HepG2 (cell line): ENCODE measurements around the gene DRC7. TPM values are rescaled to one million over a fixed set of nuclear protein-coding genes. Genes with fewer than 3 reads are reported as not detected.
A peak's percentile ranks its signal among the peaks of the same experiment; 100 is the strongest.

Experiments used
- ARNT2 ChIP-seq: sonication (generic); formaldehyde crosslinking; IDR thresholded peaks from 2 replicates; pipeline ENCODE4 v1.8.0; 2022; ENCODE audit warnings: mild to moderate bottlenecking, low read depth, missing genetic modification reagents, moderate library complexity
- CBX1 ChIP-seq: IDR thresholded peaks from one replicate; pipeline ENCODE4 v1.6.1; 2016; ENCODE audit warnings: antibody characterized with exemption, low read depth
- GABPA ChIP-seq, 2 experiments: IDR thresholded peaks; 2 replicates each; pipeline ENCODE4 v1.6.1; 2011 to 2016; ENCODE audit warnings: low read depth in 2 of 2, low read length in 1 of 2, missing biosample characterization in 1 of 2, missing genetic modification characterization in 1 of 2
- HDAC2 ChIP-seq: sonication (generic); formaldehyde crosslinking; IDR thresholded peaks from 2 replicates; pipeline ENCODE4 v1.4.0; 2020; ENCODE audit warnings: missing genetic modification reagents
- HMG20A ChIP-seq: IDR thresholded peaks from 2 replicates; pipeline ENCODE4 v1.6.1; 2016; ENCODE audit warnings: borderline replicate concordance
- KAT8 ChIP-seq: IDR thresholded peaks from 2 replicates; pipeline ENCODE4 v1.6.1; 2016; ENCODE audit warnings: missing genetic modification reagents, missing compliant biosample characterization
- KLF16 ChIP-seq, 2 experiments: sonication (generic) in 1 of 2; formaldehyde crosslinking in 1 of 2; IDR thresholded peaks; 2 replicates each; pipeline versions ENCODE4 v1.6.1 to v1.8.0; 2016 to 2023; ENCODE audit warnings: missing genetic modification reagents in 2 of 2, missing compliant biosample characterization in 1 of 2
- KMT2A ChIP-seq: sonication (generic); formaldehyde crosslinking; IDR thresholded peaks from 2 replicates; pipeline ENCODE4 v1.4.0; 2020; ENCODE audit warnings: missing genetic modification reagents
- NFE2L2 ChIP-seq: fragments of 150-350 bp; IDR thresholded peaks from 2 replicates; pipeline ENCODE4 v1.6.1; 2014; ENCODE audit warnings: low read length
- NFIB ChIP-seq: sonication (generic); formaldehyde crosslinking; IDR thresholded peaks from 2 replicates; pipeline ENCODE4 v1.9.0; 2021; ENCODE audit warnings: missing genetic modification reagents, mild to moderate bottlenecking, borderline replicate concordance
- NONO ChIP-seq, 2 experiments: fragments of 450-650 bp in 1 of 2; sonication (generic) in 1 of 2; formaldehyde crosslinking in 1 of 2; IDR thresholded peaks in 1 of 2; conservative IDR thresholded peaks in 1 of 2; 2 replicates each; pipeline versions ENCODE4 v1.6.1 to v1.8.0; 2017 to 2022; ENCODE audit warnings: mild to moderate bottlenecking in 1 of 2, missing genetic modification reagents in 1 of 2, moderate library complexity in 1 of 2
- PHF5A ChIP-seq: IDR thresholded peaks from one replicate; pipeline ENCODE4 v1.6.1; 2018; ENCODE audit warnings: low read depth, missing genetic modification reagents; ENCODE audit not compliant: unreplicated experiment
- SAFB2 ChIP-seq: sonication (generic); formaldehyde crosslinking; IDR thresholded peaks from 2 replicates; pipeline ENCODE4 v1.5.1; 2020; ENCODE audit warnings: missing genetic modification reagents, low read depth, mild to moderate bottlenecking, borderline replicate concordance
- SP5 ChIP-seq: IDR thresholded peaks from 2 replicates; pipeline ENCODE4 v1.6.1; 2016; ENCODE audit warnings: low read depth, borderline replicate concordance
- TP53 ChIP-seq: sonication (generic); formaldehyde crosslinking; conservative IDR thresholded peaks from 2 replicates; pipeline ENCODE4 v1.4.0; 2020; ENCODE audit warnings: missing genetic modification reagents
- ZBTB3 ChIP-seq: sonication (generic); formaldehyde crosslinking; IDR thresholded peaks from 2 replicates; pipeline ENCODE4 v1.4.0; 2020; ENCODE audit warnings: low read depth, mild to moderate bottlenecking, moderate library complexity, missing genetic modification reagents, borderline replicate concordance
- ZNF10 ChIP-seq: sonication (generic); formaldehyde crosslinking; IDR thresholded peaks from 2 replicates; pipeline ENCODE4 v1.4.0; 2020; ENCODE audit warnings: mild to moderate bottlenecking, low read depth, missing genetic modification reagents, borderline replicate concordance
- ZNF232 ChIP-seq: sonication (generic); formaldehyde crosslinking; IDR thresholded peaks from 2 replicates; pipeline ENCODE4 v1.4.0; 2020; ENCODE audit warnings: missing genetic modification reagents, borderline replicate concordance
- ZNF24 ChIP-seq: fragments of 450-650 bp; IDR thresholded peaks from 2 replicates; pipeline ENCODE4 v1.6.1; 2017; ENCODE audit warnings: antibody characterized with exemption, mild to moderate bottlenecking
- ZNF335 ChIP-seq: sonication (generic); formaldehyde crosslinking; IDR thresholded peaks from 2 replicates; pipeline ENCODE4 v1.4.0; 2020; ENCODE audit warnings: missing genetic modification reagents
- ZNF674 ChIP-seq: sonication (generic); formaldehyde crosslinking; IDR thresholded peaks from 2 replicates; pipeline ENCODE4 v1.5.0; 2020; ENCODE audit warnings: low read depth, mild to moderate bottlenecking, missing genetic modification reagents
- ZNF790 ChIP-seq: sonication (generic); formaldehyde crosslinking; IDR thresholded peaks from 2 replicates; pipeline ENCODE4 v1.8.0; 2022; ENCODE audit warnings: missing genetic modification reagents, mild to moderate bottlenecking, borderline replicate concordance
- polyA plus RNA-seq, 8 experiments: library from polyadenylated mRNA; depleted of rRNA in 3 of 8; stranded (reverse) in 7 of 8; unstranded in 1 of 8; fragments of >200 nt; fragmentation: Illumina TruSeq in 4 of 8; extraction: Trizol in 4 of 8; gene quantifications; 2 replicates each; pipeline versions ENCODE4 v1.2.1 to v1.2.3, GENCODE V29; 2011 to 2016; ENCODE audit warnings: low read depth in 4 of 8, missing spikeins in 1 of 8, mixed read lengths in 1 of 8; ENCODE audit not compliant: insufficient read depth in 1 of 8
- total RNA-seq, 5 experiments: library from RNA; depleted of rRNA; stranded (reverse); fragments of >200 nt; fragmentation: Illumina TruSeq; extraction: Trizol; gene quantifications; 2 replicates each; pipeline ENCODE4 v1.2.3, GENCODE V29; 2016; ENCODE audit warnings: low read depth in 1 of 5
- TF ChIP-seq, protein P1 (sequence below): sonication (generic); formaldehyde crosslinking; IDR thresholded peaks from 2 replicates; pipeline ENCODE4 v1.4.0; 2020; ENCODE audit warnings: mild to moderate bottlenecking, missing genetic modification reagents
- TF ChIP-seq, protein P2 (sequence below): sonication (generic); formaldehyde crosslinking; IDR thresholded peaks from 2 replicates; pipeline ENCODE4 v1.4.0; 2020; ENCODE audit warnings: mild to moderate bottlenecking, low read depth, missing genetic modification reagents

The DRC7 gene
- total and polyA plus RNA-seq, 2 of the 13 experiments (the other 11 are each of a cell fraction or from before 2014, with no cell fraction given): 2.7 to 3.4 TPM

DNA sequence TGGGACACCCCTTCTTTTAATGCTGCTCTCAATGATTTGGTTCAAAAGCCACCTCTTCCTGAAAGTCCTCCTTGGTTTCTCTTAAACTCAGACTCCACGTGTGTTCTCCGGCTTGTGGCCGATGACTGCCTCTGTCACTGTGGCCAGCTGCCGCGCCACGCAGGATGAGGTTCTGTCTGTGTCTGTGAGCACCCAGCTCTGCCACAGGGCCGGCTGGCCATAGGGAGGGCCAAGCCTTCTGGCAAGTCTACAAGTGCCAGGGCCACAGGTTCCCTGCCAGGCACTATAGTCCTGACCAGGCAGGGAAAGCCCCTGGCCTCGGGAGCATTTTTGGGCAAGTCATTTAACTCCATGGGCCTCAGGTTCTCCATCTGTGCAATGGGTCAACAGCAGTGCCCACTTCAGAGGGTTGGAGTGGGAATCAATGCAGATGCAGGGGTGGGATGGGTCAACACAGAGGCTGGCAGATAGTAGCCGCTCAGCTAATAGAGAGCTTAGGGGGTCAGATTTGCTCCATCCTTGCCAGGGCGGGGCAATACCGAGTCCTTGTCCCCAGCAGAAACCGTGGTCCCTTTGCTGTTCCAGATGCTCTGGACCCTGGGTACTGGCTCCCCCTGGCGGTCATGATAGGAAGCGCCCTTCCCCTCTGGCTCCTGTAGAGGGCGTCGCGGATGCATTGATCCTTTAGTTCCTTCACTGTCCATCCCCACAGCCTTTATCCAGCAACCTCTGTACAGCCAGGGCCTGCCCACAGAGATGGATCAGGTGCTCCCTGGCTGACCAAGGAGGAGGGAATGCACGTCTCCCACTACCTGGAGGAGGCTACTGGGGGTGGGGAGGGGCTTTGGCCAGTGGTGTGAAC, 45.8 kb upstream of the DRC7 start (continued):
- TF ChIP-seq NFE2L2: no peak
- TF ChIP-seq, protein P1, sequence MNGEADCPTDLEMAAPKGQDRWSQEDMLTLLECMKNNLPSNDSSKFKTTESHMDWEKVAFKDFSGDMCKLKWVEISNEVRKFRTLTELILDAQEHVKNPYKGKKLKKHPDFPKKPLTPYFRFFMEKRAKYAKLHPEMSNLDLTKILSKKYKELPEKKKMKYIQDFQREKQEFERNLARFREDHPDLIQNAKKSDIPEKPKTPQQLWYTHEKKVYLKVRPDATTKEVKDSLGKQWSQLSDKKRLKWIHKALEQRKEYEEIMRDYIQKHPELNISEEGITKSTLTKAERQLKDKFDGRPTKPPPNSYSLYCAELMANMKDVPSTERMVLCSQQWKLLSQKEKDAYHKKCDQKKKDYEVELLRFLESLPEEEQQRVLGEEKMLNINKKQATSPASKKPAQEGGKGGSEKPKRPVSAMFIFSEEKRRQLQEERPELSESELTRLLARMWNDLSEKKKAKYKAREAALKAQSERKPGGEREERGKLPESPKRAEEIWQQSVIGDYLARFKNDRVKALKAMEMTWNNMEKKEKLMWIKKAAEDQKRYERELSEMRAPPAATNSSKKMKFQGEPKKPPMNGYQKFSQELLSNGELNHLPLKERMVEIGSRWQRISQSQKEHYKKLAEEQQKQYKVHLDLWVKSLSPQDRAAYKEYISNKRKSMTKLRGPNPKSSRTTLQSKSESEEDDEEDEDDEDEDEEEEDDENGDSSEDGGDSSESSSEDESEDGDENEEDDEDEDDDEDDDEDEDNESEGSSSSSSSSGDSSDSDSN (CRISPR knock-in tag): peak; percentile 48
- TF ChIP-seq KMT2A (CRISPR knock-in tag): peak; percentile 28; the same call in 1 of the 2 replicates
- TF ChIP-seq HMG20A: peak; percentile 39; the same call in 1 of the 2 replicates
- peak; percentile 54 for TF ChIP-seq PHF5A (CRISPR knock-in tag)
- no peak for TF ChIP-seq GABPA (IDR thresholded peaks at IDR 0.05; ENCODE audit: low read depth, low read length)
- peak; percentile 20; the same call in 1 of the 2 replicates for TF ChIP-seq GABPA (CRISPR knock-in tag; IDR thresholded peaks at IDR 0.05; ENCODE audit: low read depth)
- no peak for TF ChIP-seq ZBTB3 (CRISPR knock-in tag)
- TF ChIP-seq SAFB2 (CRISPR knock-in tag): no peak; the same call in 1 of the 2 replicates
- peak; percentile 59 for TF ChIP-seq SP5 (CRISPR knock-in tag)
- no peak for TF ChIP-seq ZNF790 (CRISPR knock-in tag)
- no peak for TF ChIP-seq ZNF10 (CRISPR knock-in tag)
- no peak for TF ChIP-seq NFIB (CRISPR knock-in tag)
- TF ChIP-seq ARNT2 (CRISPR knock-in tag): peak; percentile 87
- TF ChIP-seq ZNF335 (CRISPR knock-in tag): peak; percentile 53; the same call in 1 of the 2 replicates
- peak; percentile 70; the same call in 1 of the 2 replicates for TF ChIP-seq HDAC2 (CRISPR knock-in tag)
- TF ChIP-seq ZNF674 (CRISPR knock-in tag): no peak
- TF ChIP-seq, protein P2, sequence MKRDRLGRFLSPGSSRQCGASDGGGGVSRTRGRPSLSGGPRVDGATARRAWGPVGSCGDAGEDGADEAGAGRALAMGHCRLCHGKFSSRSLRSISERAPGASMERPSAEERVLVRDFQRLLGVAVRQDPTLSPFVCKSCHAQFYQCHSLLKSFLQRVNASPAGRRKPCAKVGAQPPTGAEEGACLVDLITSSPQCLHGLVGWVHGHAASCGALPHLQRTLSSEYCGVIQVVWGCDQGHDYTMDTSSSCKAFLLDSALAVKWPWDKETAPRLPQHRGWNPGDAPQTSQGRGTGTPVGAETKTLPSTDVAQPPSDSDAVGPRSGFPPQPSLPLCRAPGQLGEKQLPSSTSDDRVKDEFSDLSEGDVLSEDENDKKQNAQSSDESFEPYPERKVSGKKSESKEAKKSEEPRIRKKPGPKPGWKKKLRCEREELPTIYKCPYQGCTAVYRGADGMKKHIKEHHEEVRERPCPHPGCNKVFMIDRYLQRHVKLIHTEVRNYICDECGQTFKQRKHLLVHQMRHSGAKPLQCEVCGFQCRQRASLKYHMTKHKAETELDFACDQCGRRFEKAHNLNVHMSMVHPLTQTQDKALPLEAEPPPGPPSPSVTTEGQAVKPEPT (CRISPR knock-in tag): peak; percentile 91; the same call in 1 of the 2 replicates
- TF ChIP-seq NONO (IDR thresholded peaks at IDR 0.05): no peak
- TF ChIP-seq NONO (CRISPR knock-in tag; conservative IDR thresholded peaks at IDR 0.05): peak; percentile 90
- peak in 1 of 2 experiments; percentile 86; a peak in 2 of 4 replicates for TF ChIP-seq KLF16 (CRISPR knock-in tag; IDR thresholded peaks at IDR 0.05)
- TF ChIP-seq ZNF232 (CRISPR knock-in tag): peak; percentile 96; the same call in 1 of the 2 replicates
- TF ChIP-seq TP53 (CRISPR knock-in tag): no peak
- peak; percentile 67; the same call in 1 of the 2 replicates for TF ChIP-seq KAT8 (CRISPR knock-in tag)
- no peak for TF ChIP-seq CBX1
- TF ChIP-seq ZNF24: 0 out of 2 replicates have a peak, but pooled peaks have one; percentile 15
